CD4-positive, alpha-beta T cell treated with Interleukin-6 at 100 ng/mL for 8 hours (primary cell): ENCODE results near the gene NPHP4.
"Not testable (repeated sequence)": the region's sequence is repeated elsewhere in the genome, so short reads cannot be mapped to it uniquely, and the experiment has no call there.

Source experiments
- DNase-seq: peaks from one replicate; pipeline ENCODE4 v3.0.0-alpha.2; 2020; ENCODE audit warnings: mixed read lengths, low spot score

NPHP4 gene

DNA sequence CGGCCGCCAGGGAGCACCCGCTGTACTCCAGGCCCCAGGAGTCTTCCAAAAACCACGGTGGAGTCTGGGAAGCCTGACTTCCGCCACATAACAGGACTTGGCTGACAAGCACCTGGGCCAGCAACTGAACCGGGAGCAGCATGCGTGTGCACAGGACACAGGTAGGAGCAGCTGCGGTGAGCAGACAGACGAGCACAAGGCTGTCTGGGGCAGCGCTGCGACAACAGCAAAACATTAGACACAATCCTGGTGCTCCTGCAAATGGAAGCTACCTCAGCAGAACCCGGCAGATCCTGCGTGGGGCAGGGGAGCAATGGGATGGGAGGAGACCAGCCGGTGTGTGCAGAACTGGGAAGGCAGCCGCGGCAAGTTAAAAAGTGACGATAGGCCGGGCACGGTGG, 80.4 kb downstream of the NPHP4 start:
- DNase-seq: no peak

DNA sequence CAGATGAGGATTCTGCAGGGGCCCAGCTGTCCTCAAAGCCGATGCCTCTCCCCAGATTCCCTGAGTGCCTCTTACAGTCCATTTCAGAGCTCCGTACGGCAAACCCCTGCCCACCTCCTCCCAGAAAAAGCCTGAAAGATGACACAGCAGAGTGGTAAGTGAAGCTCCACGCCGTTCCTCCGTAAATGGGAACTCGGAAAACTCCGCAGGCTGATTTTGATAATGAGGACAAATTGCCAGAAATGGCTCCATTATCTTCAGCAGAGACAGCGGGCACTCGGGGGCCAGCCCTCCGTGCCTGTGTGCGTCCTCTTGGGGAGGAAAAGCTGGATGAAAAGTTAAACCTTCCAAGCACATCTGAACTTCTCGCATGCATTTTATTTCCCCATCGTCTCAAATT, 81.1 kb downstream of the NPHP4 start:
- DNase-seq: no peak

DNA sequence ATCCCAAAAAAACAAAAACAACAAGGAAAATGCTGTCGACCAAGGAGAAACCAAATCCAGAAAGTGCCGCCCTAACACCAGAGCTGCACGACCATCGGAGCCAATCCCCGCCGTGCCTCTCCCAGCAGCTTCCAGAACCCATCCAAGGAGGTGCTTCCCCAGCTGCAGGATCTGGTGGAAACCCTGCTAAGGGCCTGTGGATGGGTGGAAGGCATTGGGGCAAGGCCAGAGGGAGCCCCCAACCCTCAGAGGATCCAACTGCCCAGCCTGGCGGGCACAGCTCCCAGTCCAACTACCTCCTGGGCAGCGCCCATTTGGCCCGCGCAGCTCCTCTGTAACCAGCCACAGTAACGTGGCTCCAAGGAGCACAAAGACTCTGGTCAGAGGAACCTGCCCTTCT, 81.6 kb downstream of the NPHP4 start:
- DNase-seq: no peak

DNA sequence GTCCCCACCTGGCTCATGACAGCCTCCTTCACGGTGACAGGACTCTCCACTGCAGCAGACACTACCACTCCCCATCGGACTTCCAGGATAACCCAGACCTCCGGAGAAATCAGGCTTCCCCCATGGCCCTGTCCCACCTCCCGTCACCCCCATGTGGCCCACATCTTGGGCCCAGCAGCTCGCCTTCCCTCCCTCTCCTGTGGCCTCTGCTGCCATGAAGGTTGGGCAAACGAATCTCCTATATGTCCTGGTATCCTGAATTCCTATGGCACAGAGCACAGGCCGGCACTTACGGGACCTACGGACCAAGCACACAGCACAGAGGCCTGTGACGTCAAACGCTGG, 82.0 kb downstream of the NPHP4 start:
- no peak for DNase-seq

DNA sequence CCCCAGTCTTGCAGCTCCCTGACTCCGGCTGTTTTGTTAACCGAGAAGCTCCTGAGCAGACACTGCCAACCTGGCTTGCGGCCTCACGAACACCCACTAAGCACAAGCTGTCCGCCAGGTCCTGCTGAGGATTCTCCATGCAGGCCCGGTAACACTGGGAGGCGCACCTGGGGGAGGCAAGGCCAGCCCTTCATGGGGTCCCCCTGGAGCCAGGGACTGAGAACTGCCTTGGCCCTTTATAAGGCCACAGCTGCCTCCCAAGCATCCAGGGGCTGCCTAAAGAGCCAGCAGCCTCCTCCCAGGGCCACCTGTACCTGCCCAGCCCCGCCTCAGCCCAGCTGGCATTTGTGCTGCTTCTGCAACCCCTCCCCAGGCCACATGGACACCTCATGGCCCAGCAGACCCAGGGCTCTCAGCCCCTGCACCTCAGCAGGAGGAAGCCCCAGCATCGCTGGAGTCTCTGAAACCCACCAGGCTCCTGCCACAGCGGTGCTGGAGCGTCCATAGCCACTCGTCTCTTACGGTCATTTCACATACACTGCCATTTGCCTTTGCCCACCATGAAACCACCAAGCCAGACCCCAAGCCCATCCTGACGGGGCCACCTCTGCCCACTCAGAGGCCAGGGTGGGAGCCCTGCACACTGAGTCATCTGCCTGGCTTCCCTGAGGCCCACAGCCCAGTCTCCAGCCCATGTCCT, 82.5 kb downstream of the NPHP4 start:
- DNase-seq: no peak

DNA sequence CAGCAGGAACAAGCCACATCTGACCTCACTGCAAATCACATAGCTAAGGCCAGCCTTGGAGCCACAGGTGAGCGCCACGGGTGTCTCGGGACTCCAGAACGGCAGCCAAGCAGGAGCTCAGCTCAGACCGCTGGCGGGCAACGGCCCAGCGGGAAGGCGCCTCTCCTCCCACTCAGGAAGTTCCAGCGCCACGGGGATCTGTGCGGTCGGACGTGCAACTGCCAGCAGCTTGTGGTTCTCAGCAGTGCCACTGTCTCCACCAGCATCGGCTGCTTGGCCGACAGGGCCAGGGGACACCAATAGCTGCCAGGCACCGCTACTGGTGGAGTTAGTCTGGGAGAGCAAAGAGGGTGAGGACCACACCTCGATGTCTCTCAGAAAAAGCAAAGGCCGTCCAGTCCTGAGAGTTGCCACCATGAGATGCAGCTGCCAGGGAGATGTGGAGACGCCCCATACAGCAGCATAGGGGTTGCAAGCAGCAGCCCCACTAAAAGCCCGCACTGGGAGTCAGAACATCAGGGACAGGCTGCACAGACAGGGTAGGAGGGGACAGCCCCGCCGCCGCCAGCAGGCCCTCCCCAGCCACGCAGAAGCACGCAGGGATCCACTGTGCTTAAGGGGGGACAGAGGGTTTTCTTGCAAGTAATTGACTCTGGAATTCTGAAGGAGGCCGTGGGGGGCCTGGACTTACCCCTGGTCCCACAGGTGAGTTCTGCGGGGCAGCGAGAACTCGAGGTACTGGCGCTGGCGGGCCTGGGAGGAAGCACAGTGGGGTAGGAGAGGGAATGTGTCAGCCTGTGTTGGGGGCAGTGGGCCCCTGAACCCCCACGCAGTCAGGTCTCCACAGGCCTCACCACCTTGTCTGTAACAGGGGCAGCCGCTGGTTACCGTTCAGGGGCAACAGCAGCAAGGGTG, 83.5 kb downstream of the NPHP4 start:
- no peak for DNase-seq

DNA sequence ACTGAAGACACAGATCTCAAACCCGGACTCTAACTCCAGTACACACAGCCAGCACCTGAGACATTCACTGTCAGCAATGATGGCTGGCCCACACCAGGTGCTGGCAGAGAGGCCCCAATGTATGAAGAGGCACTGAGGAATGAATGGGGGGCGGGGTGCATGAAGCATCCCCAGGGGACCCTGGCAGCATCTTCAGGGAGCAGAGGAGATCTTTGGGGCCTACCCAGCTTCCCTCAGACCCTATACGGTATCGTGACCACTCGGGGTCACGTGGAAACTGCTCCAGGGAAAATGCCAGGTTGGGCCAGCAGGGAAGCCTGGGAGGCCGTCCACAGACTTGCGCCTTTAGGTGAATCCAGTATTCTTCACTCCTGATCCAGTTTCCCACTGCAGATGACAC, 84.3 kb downstream of the NPHP4 start:
- no peak for DNase-seq

DNA sequence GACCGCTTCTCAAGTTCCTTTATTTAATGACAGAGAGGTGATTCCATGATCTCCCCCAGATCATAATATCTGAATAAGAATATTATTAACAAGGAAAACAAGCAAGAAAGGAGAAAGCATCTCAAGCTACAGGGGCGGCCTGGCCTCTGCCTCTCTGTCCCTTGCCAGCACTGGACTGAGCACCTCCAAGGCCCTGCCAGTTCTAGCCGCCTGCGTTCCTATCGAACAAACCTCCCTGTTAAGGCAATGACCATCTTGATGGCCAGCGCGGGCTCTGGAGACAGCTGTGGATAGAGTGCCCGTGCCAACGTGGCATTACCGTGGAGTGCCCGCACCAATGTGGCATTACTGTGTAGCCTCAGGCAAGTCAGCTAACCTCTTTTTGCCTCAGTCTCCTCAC, 84.8 kb downstream of the NPHP4 start:
- DNase-seq: no peak

DNA sequence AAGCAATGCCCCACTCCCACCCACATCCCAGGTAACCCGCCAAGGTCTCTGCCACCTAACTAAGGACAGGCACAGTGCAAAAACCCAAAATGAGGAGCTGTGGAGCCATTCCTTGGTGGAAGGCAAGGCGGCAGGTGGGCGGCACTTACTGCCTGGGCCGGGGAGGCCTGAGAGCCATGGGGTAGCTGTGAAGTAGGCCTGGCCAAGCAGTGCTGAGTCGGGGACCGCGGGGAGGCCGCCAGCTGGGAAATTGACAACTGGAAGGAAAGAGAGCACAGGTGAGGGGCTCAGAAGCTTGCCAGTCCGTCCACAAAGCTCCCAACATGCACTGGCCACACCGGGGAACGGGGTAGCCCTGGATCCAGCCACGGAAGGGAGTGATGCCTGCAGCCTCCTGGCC, 85.3 kb downstream of the NPHP4 start:
- DNase-seq: no peak

DNA sequence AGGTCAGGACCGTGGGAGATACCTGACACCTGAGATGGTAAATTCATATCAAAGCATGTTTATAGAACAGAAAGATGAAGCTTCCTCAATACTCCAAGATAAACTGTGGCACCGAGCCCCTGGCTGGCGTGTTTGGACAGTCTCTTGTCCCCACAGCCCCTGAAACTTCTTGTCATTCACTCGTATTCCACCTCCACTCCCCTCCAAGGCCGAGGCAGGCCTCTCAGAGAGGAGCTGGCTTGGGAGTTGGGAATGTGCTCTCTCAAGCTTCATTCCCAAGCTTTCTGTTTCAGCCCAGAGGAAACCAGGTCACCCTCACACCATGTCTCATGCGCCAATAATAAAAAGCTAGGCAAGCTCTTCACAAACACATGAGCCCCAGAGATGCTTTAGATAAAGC, 86.1 kb downstream of the NPHP4 start:
- no peak for DNase-seq

DNA sequence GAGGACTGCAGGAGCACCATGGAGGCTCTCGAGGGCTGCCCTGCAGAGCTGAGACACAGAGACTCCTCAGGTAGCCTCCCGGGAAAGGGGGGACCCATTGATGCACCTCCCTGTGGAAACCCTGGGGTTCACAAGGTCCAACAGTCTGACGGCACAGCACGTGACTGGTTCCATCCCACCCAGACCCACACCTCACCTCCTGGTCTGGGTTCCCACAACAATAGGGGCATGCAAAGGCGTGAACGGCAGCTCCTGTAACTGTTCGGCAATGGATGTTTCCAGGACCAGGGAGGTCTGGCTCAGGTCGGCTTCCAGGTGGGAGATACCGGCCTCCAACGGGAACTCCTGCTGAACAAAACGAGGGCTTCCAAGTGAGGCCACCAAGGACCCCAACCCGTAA, 86.8 kb downstream of the NPHP4 start:
- DNase-seq: no peak

DNA sequence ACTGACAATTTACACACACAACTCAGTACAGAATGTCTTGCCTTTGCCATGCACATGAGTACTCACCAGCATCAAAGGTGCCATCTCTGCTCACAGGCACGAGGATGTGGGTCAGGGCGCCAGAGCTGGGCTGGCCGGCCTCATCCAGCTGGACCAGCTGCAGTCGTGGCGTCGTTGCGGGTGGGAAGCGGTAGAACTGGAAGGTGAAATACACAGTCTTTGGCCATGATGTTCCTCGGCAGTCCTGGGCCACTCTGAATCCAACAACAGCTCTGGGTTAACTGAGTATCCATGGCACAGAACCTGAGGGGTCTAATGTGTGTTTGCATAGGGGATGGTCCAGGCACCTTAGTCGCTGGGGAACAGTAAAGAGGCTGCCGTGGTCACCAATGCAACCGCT, 87.7 kb downstream of the NPHP4 start:
- DNase-seq: no peak

DNA sequence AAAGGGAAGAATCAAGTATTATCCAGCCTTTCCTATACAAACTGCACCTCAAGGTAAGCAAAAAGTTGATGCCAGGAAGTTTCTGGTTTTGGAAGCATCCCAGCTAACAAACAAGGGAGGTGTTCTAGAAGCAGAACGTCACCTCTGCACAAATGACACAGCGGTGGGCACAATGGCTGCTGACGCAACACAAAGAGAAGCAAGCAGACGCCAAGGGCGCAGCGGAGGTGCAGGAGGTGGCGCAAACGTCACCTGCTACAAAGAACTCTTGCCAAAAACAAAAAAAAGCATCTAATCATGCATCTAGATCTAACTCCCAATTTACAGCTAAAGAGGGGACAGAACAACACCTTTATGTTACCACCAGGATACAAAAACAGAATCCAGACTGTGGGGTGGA, 88.5 kb downstream of the NPHP4 start:
- no peak for DNase-seq

DNA sequence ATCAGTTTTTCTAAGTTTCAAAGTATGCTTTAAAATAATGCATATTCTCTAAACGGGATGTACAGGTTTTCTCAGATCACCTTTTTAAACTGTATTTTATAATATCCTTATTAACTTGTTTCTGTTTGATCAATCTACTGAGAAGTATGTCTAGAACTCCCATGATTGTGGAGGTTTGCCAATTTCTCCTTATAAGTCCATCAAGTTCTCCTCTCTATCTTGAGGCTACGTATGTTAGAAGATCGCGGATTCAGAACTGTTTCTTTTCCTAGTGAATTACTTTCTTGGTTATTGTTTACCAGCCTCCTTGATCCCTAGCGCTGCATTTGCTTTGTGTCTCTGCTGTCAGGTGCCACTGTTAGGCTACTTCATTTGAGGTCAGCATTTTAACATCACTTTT, 89.2 kb downstream of the NPHP4 start:
- no peak for DNase-seq

DNA sequence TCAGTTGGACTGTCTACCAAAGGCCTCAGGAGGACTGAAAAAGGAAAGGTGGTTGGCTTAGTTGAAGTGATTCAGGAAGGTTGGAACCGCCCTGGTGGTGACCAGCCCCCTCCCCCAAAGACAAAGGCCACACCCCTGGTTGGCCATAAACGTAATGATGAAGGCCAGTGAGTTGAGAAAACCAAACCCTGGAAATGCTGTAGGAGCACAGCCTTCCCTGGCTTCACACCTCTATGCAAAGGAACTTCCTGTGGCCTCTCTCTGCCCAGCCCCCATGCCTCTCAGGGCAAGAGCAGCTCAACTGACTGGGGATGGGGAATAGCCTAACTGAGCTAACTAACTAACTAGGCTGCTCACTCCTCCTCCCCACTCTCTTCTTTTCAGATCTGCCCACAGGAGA, 90.4 kb downstream of the NPHP4 start:
- no peak for DNase-seq

DNA sequence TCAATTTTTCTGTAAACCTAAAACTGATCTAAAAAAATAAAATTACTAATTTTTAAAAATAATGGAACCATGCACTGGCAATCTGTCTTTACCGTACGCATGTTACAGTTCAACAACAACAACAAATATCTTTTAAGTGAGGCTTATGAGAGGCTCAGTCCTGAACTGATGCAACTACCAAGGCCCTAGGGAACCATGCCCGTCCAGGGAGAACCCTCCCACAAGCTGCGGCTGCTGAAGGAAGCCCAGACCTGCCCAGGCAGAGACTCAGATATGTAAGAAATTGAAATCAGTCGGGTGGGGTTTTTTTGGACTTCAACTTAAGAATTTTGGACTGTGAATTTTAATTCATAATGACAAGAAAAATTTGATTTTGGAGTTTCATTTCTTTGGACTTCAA, 91.1 kb downstream of the NPHP4 start:
- DNase-seq: no peak

DNA sequence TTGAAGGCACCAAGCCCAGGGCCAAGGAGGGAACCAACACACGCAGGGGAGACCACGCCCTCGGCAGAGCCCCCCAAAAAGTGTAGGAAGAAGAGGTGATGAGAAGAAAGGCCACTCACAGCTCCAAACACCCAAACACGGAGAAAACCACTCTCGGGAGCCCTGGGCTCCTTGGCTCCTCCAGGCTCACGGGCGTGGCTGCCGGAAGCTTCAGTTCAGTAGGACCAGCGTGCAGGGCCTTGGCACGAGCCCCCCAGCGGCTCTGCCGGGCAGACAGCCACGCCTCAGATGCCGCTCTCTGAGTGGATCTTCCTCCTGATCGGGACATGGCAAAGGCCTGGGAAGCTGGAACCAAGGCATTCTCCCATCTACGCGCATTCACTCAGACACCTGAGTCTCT, 94.0 kb downstream of the NPHP4 start:
- DNase-seq: no peak

DNA sequence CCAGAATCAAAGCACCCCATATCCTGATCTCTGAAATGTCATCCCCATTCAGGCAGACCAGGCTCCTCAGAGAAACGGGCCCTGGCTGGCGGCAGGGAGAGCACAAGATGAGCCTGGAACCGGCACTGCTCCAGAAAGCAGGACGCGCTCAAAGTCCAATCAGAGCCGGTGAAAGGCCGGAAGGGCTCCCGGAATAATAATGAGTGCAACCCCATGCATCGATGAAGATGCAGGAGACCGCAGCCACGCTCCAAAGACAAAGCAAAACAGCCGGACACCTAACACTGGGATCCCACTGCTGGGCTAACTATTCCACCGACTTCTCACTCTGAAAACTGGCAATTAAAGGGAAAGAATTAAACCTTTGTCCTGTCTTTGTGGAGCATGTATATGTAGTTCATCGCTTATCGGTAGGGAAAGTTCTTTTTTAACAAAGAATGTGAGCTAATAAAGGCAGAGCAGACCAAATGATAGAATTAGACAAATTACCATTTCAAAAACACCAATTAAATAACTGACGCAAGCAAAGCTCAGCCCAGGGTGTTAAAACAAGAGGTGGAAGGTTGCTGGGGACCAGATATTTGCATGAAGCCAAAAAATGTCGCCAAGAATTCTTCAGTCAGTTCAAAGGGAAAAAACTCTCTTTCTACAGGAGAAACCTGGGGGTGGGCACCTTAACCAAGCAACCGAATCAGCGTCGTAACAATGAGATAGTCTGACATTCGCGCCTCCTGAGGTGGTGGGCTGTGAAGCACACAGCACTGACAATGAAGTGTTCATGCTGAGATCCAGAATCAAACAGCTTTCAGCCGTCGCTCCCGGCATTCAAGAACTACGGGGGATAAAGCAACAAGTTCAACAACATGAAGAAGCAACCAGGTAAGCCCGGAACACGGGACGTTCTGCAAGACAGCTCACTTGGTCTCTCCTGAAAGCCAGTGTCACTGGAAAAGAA, 95.2 kb downstream of the NPHP4 start:
- no peak for DNase-seq

DNA sequence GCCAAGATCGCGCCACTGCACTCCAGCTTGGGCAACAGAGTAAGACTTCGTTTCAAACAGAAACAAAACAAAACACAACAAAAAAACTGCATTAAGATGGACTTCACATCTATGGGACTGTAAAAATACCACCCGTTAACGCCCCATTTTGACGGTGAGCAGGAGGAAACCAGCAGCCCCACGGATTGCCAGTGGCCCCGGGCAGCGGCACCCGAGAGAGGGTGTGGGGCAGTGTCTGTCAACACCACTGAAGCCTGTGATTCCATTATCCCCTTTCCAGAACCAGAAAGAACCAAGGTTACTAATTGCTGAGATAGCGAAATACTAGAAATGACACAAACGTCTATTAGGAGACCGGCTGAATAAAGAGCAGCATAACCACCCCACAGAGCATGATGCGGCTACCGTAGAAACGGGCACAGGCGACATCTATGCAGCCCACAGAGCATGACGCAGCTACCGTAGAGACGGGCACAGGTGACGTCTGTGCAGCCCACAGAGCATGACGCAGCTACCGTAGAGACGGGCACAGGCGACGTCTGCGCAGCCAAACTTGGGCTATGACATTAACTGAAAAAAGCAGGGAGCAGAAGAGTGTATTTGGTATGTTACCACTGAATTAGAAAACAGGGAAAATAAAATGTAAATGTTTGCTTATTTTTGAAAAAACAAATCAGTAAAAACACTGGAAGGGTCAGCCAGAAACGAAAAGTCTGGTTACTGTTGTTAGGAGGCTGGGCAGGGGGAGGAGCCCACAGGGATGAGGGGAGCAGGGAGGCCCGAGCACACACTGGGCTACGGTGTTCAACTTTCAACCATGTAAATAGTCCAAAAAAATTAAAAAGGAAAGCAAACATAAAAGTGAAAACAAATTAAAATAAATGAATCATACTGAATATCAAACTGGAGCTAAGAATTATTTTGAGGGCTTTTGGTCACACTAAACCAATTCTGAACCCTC, 96.5 kb downstream of the NPHP4 start:
- no peak for DNase-seq

DNA sequence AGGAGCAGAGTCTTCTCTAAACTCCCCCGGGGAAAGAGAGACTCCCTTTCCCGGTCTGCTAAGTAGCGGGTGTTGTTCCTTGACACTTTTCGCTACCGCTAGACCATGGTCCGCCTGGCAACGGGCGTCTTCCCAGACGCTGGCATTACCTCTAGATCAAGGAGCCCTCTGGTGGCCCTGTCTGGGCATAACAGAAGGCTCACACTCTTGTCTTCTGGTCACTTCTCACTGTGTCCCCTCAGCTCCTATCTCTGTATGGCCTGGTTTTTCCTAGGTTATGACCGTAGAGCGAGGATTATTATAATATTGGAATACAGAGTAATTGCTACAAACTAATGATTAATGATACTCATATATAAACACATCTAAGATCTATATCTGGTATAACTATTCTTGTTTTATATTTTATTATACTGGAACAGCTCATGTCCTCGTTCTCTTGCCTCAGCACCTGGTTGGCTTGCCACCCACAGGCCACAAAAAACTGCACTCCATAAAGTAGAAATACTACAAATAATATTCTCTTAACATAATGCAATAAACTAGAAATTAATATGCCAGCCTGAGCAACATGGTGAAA, 98.4 kb downstream of the NPHP4 start:
- DNase-seq: not testable (repeated sequence)

DNA sequence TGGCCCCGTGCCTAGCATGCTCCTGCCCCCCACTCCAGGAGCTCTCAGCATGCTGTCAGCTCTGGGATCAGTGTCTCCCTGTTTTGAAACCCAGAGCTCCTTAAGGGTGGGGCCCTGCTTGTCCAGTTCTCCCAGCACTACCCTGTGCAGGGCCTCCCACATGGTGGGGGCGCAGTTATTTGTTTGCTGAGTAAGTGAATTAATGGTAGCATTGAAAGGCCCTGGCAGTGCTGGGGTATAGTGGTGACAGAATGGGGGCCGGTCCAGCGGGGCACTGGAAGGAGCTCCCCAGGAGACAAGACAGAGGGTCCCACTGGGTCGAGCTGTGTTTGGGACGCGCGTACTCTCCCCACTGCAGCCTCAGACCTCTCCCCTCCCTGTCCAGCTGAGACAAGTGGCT, 99.9 kb downstream of the NPHP4 start:
- no peak for DNase-seq
